ENCODE data around the gene DTHD1.
A peak's percentile ranks its signal among the peaks of the same experiment; 100 is the strongest.

The DTHD1 gene

GRCh38 chr4:36281384-36282106, at the start of gene DTHD1:
TSS of gene DTHD1 (plus strand) at chr4:36281616. CDS start at chr4:36281759, 143 bp downstream.
- DNase-seq (ENCODE audit: low spot score): no peak

- DNase-seq (ENCODE audit: low spot score): no peak
Measured at GRCh38 chr4:36233567-36234266, 47.7 kb upstream of the DTHD1 start.

- DNase-seq (ENCODE audit: low spot score): no peak
Measured at GRCh38 chr4:36235306-36235705, 46.1 kb upstream of the DTHD1 start.

DNA sequence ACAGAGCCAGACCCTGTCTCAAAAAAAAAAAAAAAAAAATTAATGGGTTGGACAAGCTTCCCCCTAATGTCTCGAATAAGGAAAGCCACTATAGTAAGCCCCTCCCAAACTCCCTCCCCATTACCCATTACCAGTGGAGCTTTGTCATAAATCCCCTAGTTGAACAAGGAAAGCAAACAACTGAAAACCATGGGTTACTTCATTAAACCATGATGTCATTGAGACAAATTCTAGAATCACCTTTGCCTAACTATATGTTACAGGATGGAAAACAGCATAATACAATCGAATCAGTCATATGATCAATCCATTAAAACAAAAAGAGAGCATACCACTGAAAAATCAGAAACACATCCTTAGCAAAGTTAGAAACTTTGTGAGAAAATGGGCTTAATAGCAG, 45.3 kb upstream of the DTHD1 start:
- no peak for DNase-seq (ENCODE audit: low spot score)

GRCh38 chr4:36237366-36238313, 43.8 kb upstream of the DTHD1 start:
- no peak for DNase-seq (ENCODE audit: low spot score)

DNA sequence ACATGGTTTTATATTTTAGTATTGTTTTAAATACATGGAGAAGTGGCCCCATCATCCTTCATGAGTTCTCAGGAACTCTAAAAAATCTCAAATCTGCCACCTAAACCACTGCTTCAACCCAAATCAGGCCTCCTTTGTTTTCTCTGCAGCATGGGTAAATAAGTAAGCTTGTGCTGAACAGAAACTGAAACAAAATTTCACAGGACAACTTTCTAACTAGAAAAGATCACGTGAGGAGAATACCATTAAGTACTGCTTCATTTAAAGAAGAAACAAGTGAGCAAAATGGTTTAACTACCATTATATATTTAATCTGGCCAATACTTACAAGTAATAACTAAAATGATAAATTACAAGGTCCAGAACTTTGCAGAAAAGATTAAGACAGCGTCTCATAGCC, 39.6 kb upstream of the DTHD1 start:
- DNase-seq (ENCODE audit: low spot score): peak; percentile 54

GRCh38 chr4:36242629-36243354, 38.6 kb upstream of the DTHD1 start:
- DNase-seq (ENCODE audit: low spot score): no peak

- DNase-seq (ENCODE audit: low spot score): peak; percentile 71
Measured at GRCh38 chr4:36243355-36244256, 37.8 kb upstream of the DTHD1 start.

DNA sequence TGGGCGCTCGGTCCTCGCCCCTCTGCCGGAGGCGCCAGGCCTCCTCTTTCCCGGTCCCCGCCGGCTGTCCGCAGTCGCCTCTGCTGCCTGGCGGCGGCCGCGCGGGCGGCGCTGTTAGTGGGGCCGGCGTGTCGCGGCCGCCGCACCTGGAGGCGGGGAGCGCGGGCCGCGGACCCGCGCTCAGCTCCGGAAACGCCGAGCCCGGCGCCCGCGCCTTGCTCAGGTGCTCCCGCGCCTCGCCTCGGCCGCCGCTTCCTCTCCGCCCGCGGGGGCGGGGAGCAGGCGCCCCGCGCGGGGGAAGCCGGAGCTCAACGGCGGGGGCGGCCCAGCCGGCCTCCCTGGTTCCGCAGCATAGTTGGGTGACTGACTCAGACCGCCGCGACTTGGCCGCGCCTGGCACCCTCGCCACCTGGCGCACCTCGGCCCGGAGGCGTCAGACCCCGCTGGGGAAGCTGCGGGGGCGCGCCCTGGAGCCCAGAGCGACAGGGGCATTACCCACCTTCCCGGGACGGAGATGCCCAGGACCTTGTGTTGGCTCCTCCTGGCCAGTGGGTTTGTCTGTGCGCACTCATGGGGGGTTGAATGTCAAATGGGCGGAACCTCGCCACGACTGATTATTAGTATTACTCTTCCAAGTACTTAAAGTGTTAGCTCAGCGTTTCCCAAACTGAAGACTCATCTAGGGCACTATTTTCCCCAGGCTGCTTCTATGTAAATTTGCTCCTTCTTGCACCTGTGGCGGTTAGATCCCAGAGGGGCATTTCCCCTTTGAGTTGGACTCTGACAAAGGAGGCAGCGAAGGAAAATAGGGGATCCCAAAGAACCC, 36.9 kb upstream of the DTHD1 start, which contains the start of gene ARAP2:
Gene ARAP2 (minus strand): TSS at position 258 of the 826 bp plus-strand sequence. CDS start 15,028 bp downstream, outside the sequence.
- DNase-seq (ENCODE audit: low spot score): peak; percentile 63

DNA sequence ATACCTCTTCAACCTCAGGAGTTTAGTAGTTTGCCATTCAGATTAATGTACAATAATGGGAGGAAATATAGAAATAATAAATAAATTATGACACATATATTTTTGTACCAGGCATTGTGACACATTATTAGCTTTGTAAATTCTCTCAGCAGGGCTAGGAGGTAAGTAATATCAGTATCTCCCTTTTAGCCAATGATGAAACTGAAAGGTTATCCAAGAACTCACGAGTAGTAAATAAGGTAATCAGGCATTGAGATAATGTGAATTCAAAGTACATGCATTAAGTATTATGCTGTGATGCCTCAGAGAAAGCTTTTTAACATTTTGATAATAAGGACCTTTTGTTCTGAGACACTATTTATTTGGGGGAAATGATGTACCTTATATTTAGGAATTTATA, 31.8 kb upstream of the DTHD1 start:
- DNase-seq (ENCODE audit: low spot score): no peak

DNA sequence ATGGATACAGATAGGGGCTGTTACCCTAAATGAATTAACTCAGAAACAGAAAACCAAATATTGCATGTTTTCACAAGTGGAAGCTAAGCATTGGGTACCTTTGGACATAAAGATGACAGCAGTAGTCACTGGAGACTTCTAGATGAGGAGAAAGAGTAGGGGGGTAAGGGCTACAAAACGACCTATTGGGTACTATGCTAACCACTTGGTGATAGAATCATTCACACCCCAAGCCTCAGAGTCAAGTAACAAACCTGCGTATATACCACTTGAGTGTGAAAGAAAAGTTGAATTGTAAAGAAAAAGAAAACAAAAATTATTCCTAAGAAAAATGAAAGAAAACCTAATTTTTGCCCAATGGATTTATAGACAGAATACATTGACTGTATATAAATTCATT, 29.4 kb upstream of the DTHD1 start:
- DNase-seq (ENCODE audit: low spot score): no peak

DNA sequence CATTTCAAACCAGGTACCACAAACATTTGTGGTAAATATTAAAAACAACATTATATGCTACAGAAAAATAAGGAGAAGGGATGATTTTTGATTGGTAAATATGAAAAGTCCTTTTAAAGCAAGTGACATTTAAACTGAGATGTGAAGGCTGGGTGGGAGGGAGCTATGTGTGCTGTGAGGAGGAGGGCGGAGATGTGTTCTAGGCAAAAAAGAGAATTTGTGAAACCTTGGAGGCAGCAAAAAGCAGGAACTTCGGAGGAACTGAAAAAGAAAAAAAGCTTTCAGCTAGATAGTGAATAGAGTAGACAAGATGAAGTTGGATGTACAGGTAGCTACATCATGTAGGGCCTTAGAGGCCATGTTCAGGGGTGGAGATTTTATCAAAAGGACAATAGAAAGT, 27.0 kb upstream of the DTHD1 start:
- no peak for DNase-seq (ENCODE audit: low spot score)

- peak; percentile 41 for DNase-seq (ENCODE audit: low spot score)
Measured at GRCh38 chr4:36255577-36255976, 25.8 kb upstream of the DTHD1 start.

DNA sequence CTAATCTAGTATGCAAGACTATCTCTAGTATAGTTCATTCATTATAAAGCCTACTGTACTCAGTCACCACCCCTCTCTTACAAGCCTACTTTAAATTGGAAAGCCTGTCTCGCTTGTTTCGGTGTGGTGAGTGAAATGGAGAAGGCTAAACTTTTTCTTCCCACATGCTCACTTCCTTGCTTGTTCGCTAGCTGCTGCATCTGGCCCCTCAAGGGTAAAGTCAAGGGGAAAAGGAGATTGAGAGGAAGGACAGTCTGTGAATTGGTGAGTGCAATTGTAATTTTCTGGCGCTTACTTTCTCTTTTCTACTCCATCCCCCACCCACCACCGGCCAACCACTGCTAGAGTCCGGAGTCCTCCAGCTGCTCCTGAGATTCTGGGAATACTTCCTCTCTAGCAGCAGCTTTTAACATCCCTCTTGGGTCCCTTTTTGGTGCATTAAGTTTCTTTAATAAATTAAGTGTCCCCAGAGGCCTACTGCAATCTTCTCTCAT, 25.0 kb upstream of the DTHD1 start:
- DNase-seq (ENCODE audit: low spot score): peak; percentile 56

DNA sequence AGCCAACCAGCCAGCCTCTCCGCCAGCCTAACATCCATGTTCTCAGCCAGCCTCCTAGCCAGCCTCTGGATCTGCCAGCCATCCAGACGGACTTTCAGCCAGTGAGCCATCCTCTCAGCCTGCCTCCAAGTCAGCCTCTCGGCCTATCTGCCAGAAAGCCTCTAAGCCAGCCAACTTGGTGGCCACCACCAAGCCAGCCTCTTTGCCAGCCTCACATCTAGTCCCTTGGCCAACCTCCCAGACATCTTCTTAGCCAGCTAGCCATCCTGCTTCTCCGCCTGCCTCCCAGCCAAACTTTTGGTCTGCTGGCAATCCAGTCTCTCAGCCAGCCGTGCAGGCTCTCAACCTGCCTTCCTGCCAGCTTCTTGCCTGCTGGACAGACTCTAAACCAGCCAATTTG, 20.7 kb upstream of the DTHD1 start:
- DNase-seq (ENCODE audit: low spot score): peak; percentile 45

GRCh38 chr4:36264207-36264826, 17.1 kb upstream of the DTHD1 start:
- DNase-seq (ENCODE audit: low spot score): no peak

- no peak for DNase-seq (ENCODE audit: low spot score)
Measured at GRCh38 chr4:36267486-36268268, 13.7 kb upstream of the DTHD1 start.

DNA sequence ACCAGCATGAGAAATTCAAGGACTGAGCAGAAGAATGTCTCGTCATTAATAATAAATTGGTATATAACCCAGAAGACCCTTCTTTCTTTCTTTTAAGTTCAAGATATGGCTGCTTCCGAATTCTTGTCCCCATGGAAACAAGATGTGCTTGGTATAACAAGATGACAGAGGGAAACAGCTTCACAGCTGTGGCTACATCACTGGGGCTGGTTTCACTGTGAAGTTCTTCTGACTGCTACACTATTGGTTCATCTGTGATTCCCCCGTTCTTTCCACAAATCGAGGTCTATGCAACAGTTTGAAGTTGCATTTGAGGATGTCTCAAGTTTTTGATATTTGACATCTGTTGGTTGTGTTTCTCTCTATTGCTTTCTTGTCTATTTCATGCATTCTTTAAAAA, 12.3 kb upstream of the DTHD1 start:
- DNase-seq (ENCODE audit: low spot score): peak; percentile 65

All from Ammon's horn (tissue), 1 donor.